ENCODE data around the gene TFR2. TPM values are rescaled to one million over a fixed set of nuclear protein-coding genes. Genes with fewer than 3 reads are reported as not detected.
A peak's percentile ranks its signal among the peaks of the same experiment; 100 is the strongest.

Gene TFR2
- total and polyA plus RNA-seq, 2 of the 4 experiments (the other 2 are of a cell fraction), result 0.18 to 0.50 TPM

GRCh38 chr7:100682228-100682741 is 40.9 kb upstream of the TFR2 start:
- BruUV-seq (replicated peaks), result no TSS peak
- peaks cover 6 to 34% of the 10 kb centered on the region in 2 experiments; a peak in 3 of 4 replicates for H3K79me1 ChIP-seq (ENCODE audit: low read depth in 1 of 2, low read length in 2 of 2)
- WGBS, 2 experiments (ENCODE audit: extremely low coverage in 2 of 2, insufficient read length in 1 of 2), result 81% methylated on average over 5 of the region's 25 CpGs; no CpG with 5 or more reads in 1 of the 2 experiments
- intact Hi-C loops (cut with micrococcal nuclease) (no loop called here), in situ Hi-C loops (cut with MboI; ENCODE audit: low sequenced_read_pairs) (no loop called here), dilution Hi-C loops (cut with HindIII; ENCODE audit: low sequenced_read_pairs, unreplicated experiment) (no loop called here)
- no peak overlapping the region for H2BK120ac ChIP-seq (ENCODE audit: low read depth, low read length)
- no peak overlapping the region for H2BK20ac ChIP-seq (ENCODE audit: low read depth, low read length)
- no peak overlapping the region for H3K23ac ChIP-seq (ENCODE audit: low read depth, low read length)
- H3K4me1 ChIP-seq (ENCODE audit: control insufficient read depth, insufficient read depth, low read length), result peaks cover 5% of the 10 kb centered on the region; the same call in 1 of the 2 replicates
- H2AK9ac ChIP-seq (replicated peaks; ENCODE audit: low read depth, low read length, poor library complexity), result peak overlapping the region; percentile 86
- peak overlapping the region; percentile 17 for H2AFZ ChIP-seq (replicated peaks; ENCODE audit: low read length, poor library complexity)
- H3K4me3 ChIP-seq (ENCODE audit: insufficient read depth, low read depth, low read length), result no peak overlapping the region
- H3K9ac ChIP-seq (ENCODE audit: low read depth, low read length), result no peak overlapping the region
- H4K91ac ChIP-seq (ENCODE audit: insufficient read depth, low read depth, low read length), result no peak overlapping the region
- H2AK5ac ChIP-seq (ENCODE audit: low read depth, low read length), result no peak overlapping the region
- no peak overlapping the region for H3K18ac ChIP-seq (ENCODE audit: low read depth, low read length)
- H3K9me1 ChIP-seq (ENCODE audit: insufficient read depth, low read length), result no peaks in the 10 kb centered on the region
- H2BK15ac ChIP-seq (ENCODE audit: low read depth, low read length), result no peak overlapping the region
- H3K27me3 ChIP-seq (ENCODE audit: control insufficient read depth, insufficient read depth, low read length), result no peaks in the 10 kb centered on the region
- H4K5ac ChIP-seq (ENCODE audit: low read depth, low read length), result no peak overlapping the region
- peak; percentile 45 for DNase-seq
- H3K56ac ChIP-seq (ENCODE audit: extremely low read depth, insufficient read depth, low read length), result no peak overlapping the region
- TF ChIP-seq FOS (IDR thresholded peaks at IDR 0.05; ENCODE audit: low read depth, low read length), result peak; percentile 58
- TF ChIP-seq RAD21 (IDR thresholded peaks at IDR 0.05; ENCODE audit: low read length), result no peak
- H3K14ac ChIP-seq (replicated peaks; ENCODE audit: low read depth, low read length), result no peak overlapping the region
- no peak overlapping the region for H3K4me2 ChIP-seq (ENCODE audit: low read depth, low read length)
- peak; percentile 18; the same call in 1 of the 2 replicates for ATAC-seq (ENCODE audit: low read depth)
- H2BK5ac ChIP-seq (ENCODE audit: low read depth, low read length, poor library complexity, severe bottlenecking), result no peak overlapping the region
- H3K9me3 ChIP-seq (ENCODE audit: control insufficient read depth, insufficient read depth, low read length), result no peaks in the 10 kb centered on the region
- no peak overlapping the region for H3K4ac ChIP-seq (ENCODE audit: low read depth, low read length)
- CTCF ChIA-PET, result no interaction called here
- H4K20me1 ChIP-seq (ENCODE audit: insufficient read depth, low read length), result peaks cover 41% of the 10 kb centered on the region
- peaks cover 91% of the 10 kb centered on the region for H3K36me3 ChIP-seq (ENCODE audit: control insufficient read depth, insufficient read depth, low read length)
- H3K27ac ChIP-seq (ENCODE audit: insufficient read depth, low read length), result no peak overlapping the region
- POLR2A ChIA-PET (ENCODE audit: unreplicated experiment), result no interaction called here
- H4K8ac ChIP-seq (ENCODE audit: low read depth in 2 of 2, low read length in 2 of 2), result no peak overlapping the region

All from IMR-90 (cell line).